ENCODE measurements around the gene DPPA5.

DNA sequence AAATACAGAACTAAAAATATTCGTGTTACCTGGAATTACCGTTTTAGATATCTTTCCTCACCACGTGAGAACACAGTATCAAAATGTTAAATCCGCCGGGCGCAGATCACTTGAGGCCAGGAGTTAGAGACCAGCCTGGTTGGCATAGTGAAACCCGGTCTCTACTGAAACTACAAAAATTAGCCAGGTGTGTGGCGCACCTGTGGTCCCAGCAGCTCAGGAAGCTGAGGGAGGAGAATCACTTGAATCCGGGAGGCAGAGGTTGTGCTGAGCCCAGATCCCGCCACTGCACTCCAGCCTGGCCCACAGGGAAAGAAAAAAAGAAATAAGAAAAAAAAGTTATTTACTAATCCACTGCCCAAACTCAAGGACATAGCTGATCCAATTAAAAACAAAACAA lies 35.8 kb upstream of the DPPA5 start:
- no peak for TF ChIP-seq CTCF (IDR thresholded peaks at IDR 0.05; ENCODE audit: low read depth, low read length)
- TF ChIP-seq EZH2phosphoT487 (IDR thresholded peaks at IDR 0.05; ENCODE audit: low read depth), result no peak

Data from OCI-LY3 (cell line).